ENCODE data around the gene UVRAG.

UVRAG gene

GRCh38 chr11:75783416-75784084, 31.5 kb upstream of the UVRAG start:
- TF ChIP-seq, protein P1, sequence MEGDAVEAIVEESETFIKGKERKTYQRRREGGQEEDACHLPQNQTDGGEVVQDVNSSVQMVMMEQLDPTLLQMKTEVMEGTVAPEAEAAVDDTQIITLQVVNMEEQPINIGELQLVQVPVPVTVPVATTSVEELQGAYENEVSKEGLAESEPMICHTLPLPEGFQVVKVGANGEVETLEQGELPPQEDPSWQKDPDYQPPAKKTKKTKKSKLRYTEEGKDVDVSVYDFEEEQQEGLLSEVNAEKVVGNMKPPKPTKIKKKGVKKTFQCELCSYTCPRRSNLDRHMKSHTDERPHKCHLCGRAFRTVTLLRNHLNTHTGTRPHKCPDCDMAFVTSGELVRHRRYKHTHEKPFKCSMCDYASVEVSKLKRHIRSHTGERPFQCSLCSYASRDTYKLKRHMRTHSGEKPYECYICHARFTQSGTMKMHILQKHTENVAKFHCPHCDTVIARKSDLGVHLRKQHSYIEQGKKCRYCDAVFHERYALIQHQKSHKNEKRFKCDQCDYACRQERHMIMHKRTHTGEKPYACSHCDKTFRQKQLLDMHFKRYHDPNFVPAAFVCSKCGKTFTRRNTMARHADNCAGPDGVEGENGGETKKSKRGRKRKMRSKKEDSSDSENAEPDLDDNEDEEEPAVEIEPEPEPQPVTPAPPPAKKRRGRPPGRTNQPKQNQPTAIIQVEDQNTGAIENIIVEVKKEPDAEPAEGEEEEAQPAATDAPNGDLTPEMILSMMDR (IDR thresholded peaks at IDR 0.05; ENCODE audit: control insufficient read depth, insufficient read depth, low read depth, low read length, missing control alignments) = no peak
- DNase-seq (ENCODE audit: low read depth) = no peak
- no peak overlapping the region for H3K4me3 ChIP-seq (ENCODE audit: control insufficient read depth, low read depth, low read length)

- H3K4me3 ChIP-seq (ENCODE audit: control insufficient read depth, low read depth, low read length) = no peak overlapping the region
- DNase-seq (ENCODE audit: low read depth) = no peak
- TF ChIP-seq, protein P1 (IDR thresholded peaks at IDR 0.05; ENCODE audit: control insufficient read depth, insufficient read depth, low read depth, low read length, missing control alignments) = no peak
These were observed 30.9 kb upstream of the UVRAG start for GRCh38 chr11:75784085-75784478.

DNA sequence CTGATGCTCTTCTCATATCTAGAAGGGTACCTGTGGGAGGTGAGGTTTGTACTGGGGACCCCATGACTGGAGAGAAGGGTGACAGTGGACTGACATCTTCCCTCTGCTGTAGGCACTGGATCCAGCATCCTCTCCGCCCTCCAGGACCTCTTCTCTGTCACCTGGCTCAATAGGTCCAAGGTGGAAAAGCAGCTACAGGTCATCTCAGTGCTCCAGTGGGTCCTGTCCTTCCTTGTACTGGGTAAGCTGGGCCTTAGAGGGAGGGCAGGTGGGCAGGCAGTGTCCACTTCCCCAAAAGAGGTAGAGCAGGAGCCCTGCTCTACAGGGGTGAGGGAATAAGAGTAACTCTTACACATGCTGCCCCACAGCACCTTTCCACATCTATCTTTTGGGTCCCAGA, 30.5 kb upstream of the UVRAG start:
- no peak for DNase-seq (ENCODE audit: low read depth)
- TF ChIP-seq, protein P1 (IDR thresholded peaks at IDR 0.05; ENCODE audit: control insufficient read depth, insufficient read depth, low read depth, low read length, missing control alignments) = no peak

GRCh38 chr11:75785187-75785586, 29.8 kb upstream of the UVRAG start:
- H3K4me3 ChIP-seq (ENCODE audit: control insufficient read depth, low read depth, low read length) = no peak overlapping the region
- no peak for DNase-seq (ENCODE audit: low read depth)
- TF ChIP-seq, protein P1 (IDR thresholded peaks at IDR 0.05; ENCODE audit: control insufficient read depth, insufficient read depth, low read depth, low read length, missing control alignments) = no peak

More for the DNA sequence above, 30.5 kb upstream of the UVRAG start:
- H3K4me3 ChIP-seq (ENCODE audit: control insufficient read depth, low read depth, low read length) = no peak overlapping the region

GRCh38 chr11:75786101-75786736, 28.8 kb upstream of the UVRAG start:
- TF ChIP-seq, protein P1 (IDR thresholded peaks at IDR 0.05; ENCODE audit: control insufficient read depth, insufficient read depth, low read depth, low read length, missing control alignments) = no peak
- H3K4me3 ChIP-seq (ENCODE audit: control insufficient read depth, low read depth, low read length) = no peak overlapping the region
- DNase-seq (ENCODE audit: low read depth) = no peak

GRCh38 chr11:75789521-75789920, 25.5 kb upstream of the UVRAG start:
- H3K4me3 ChIP-seq (ENCODE audit: control insufficient read depth, low read depth, low read length) = no peak overlapping the region
- DNase-seq (ENCODE audit: low read depth) = no peak
- TF ChIP-seq, protein P1 (IDR thresholded peaks at IDR 0.05; ENCODE audit: control insufficient read depth, insufficient read depth, low read depth, low read length, missing control alignments) = no peak

Data from AG09309 (cell line).